Neuronal stem cell (in vitro differentiated cells): ENCODE results near the gene NCAN.
"Not testable (repeated sequence)": the region's sequence is repeated elsewhere in the genome, so short reads cannot be mapped to it uniquely, and the experiment has no call there.

ENCODE experiments used
- DNase-seq: peaks from one replicate; pipeline ENCODE4 v3.0.0-alpha.2; 2013; ENCODE audit warnings: low spot score
- H2AFZ ChIP-seq: one replicate; pipeline ENCODE4 v1.6.1; 2013; ENCODE audit warnings: mild to moderate bottlenecking, low read length, inconsistent platforms
- H2AK5ac ChIP-seq: 2 replicates; pipeline ENCODE4 v1.6.1; 2013; ENCODE audit warnings: low read depth, mild to moderate bottlenecking, inconsistent platforms, low read length, moderate library complexity, mixed read lengths
- H2BK120ac ChIP-seq: 2 replicates; pipeline ENCODE4 v1.6.1; 2013; ENCODE audit warnings: low read depth, mild to moderate bottlenecking, inconsistent platforms, low read length, moderate library complexity, mixed read lengths
- H2BK12ac ChIP-seq: one replicate; pipeline ENCODE4 v1.6.1; 2013; ENCODE audit warnings: low read length, inconsistent platforms
- H2BK15ac ChIP-seq: 2 replicates; pipeline ENCODE4 v1.6.1; 2013; ENCODE audit warnings: mild to moderate bottlenecking, low read length, inconsistent platforms, mixed read lengths
- H2BK5ac ChIP-seq: one replicate; pipeline ENCODE4 v1.6.1; 2013; ENCODE audit warnings: inconsistent platforms, mild to moderate bottlenecking, low read length, moderate library complexity
- H3K14ac ChIP-seq: one replicate; pipeline ENCODE4 v1.6.1; 2013; ENCODE audit warnings: low read length, inconsistent platforms
- H3K18ac ChIP-seq: 2 replicates; pipeline ENCODE4 v1.6.1; 2013; ENCODE audit warnings: low read length, inconsistent platforms
- H3K23ac ChIP-seq: 2 replicates; pipeline ENCODE4 v1.6.1; 2013; ENCODE audit warnings: low read depth, mild to moderate bottlenecking, mixed read lengths, low read length, inconsistent platforms; ENCODE audit not compliant: poor library complexity
- H3K27ac ChIP-seq: replicated peaks from 3 replicates; pipeline ENCODE4 v1.5.1; 2013; ENCODE audit warnings: low read length, inconsistent platforms
- H3K27me3 ChIP-seq, 3 experiments: 2 replicates each; pipeline ENCODE4 v1.6.1; 2013; ENCODE audit warnings: low read length in 3 of 3, mild to moderate bottlenecking in 2 of 3, inconsistent platforms in 1 of 3, low read depth in 1 of 3, mixed read lengths in 1 of 3, moderate library complexity in 1 of 3; ENCODE audit not compliant: control insufficient read depth in 3 of 3, insufficient read depth in 3 of 3
- H3K36me3 ChIP-seq, 2 donors: replicated peaks in 1 of 2; 2 replicates each; pipeline ENCODE4 v1.6.1; 2013; ENCODE audit warnings: low read length in 2 of 2; ENCODE audit not compliant: control insufficient read depth in 2 of 2, insufficient read depth in 2 of 2
- H3K4ac ChIP-seq: 2 replicates; pipeline ENCODE4 v1.6.1; 2013; ENCODE audit warnings: inconsistent platforms, mild to moderate bottlenecking, low read length, moderate library complexity
- H3K4me1 ChIP-seq, 2 donors: 1 replicate in 1 of 2; 2 replicates in 1 of 2; pipeline ENCODE4 v1.6.1; 2013; ENCODE audit warnings: low read length in 2 of 2, low read depth in 1 of 2; ENCODE audit not compliant: control insufficient read depth in 2 of 2, insufficient read depth in 1 of 2
- H3K4me2 ChIP-seq: one replicate; pipeline ENCODE4 v1.6.1; 2013; ENCODE audit warnings: mild to moderate bottlenecking, low read length, inconsistent platforms; ENCODE audit not compliant: insufficient read depth, poor library complexity, severe bottlenecking
- H3K4me3 ChIP-seq, 2 donors: 2 replicates each; pipeline ENCODE4 v1.5.1; 2013; ENCODE audit warnings: low read length in 2 of 2, mild to moderate bottlenecking in 2 of 2, inconsistent platforms in 1 of 2, moderate library complexity in 1 of 2
- H3K79me1 ChIP-seq: one replicate; pipeline ENCODE4 v1.6.1; 2013; ENCODE audit warnings: low read depth, mild to moderate bottlenecking, inconsistent platforms, low read length, moderate library complexity
- H3K9ac ChIP-seq: one replicate; pipeline ENCODE4 v1.6.1; 2013; ENCODE audit warnings: mild to moderate bottlenecking, low read depth, low read length, inconsistent platforms; ENCODE audit not compliant: poor library complexity
- H3K9me3 ChIP-seq, 2 donors: replicated peaks in 1 of 2; 2 replicates each; pipeline versions ENCODE3 to v1.6.1; 2013; ENCODE audit warnings: low read length in 2 of 2, mild to moderate bottlenecking in 2 of 2, inconsistent platforms in 1 of 2, low read depth in 1 of 2, mixed read lengths in 1 of 2, moderate library complexity in 1 of 2; ENCODE audit not compliant: control insufficient read depth in 2 of 2, insufficient read depth in 1 of 2
- H4K8ac ChIP-seq: one replicate; pipeline ENCODE4 v1.6.1; 2013; ENCODE audit warnings: low read depth, mild to moderate bottlenecking, inconsistent platforms, low read length, moderate library complexity
- H4K91ac ChIP-seq: one replicate; pipeline ENCODE4 v1.6.1; 2013; ENCODE audit warnings: low read length, low read depth, mild to moderate bottlenecking, inconsistent platforms; ENCODE audit not compliant: poor library complexity
- WGBS, 2 donors: extraction: QIAGEN DNeasy Blood & Tissue Kit; methylation state at CpG; one replicate each; pipeline ENCODE4 v1.1.7; 2013; ENCODE audit warnings: missing lambda C conversion rate in 2 of 2, mixed read lengths in 1 of 2; ENCODE audit not compliant: insufficient read length in 2 of 2, insufficient replicate concordance in 1 of 2; ENCODE audit errors: extremely low coverage in 2 of 2; 5-methylcytosine and 5-hydroxymethylcytosine counted together

Gene NCAN

GRCh38 chr19:19218911-19219310 is 7.2 kb downstream of the NCAN start:
- H2AFZ ChIP-seq, result no peak overlapping the region
- H2BK120ac ChIP-seq, result no peak overlapping the region
- H3K9ac ChIP-seq, result no peak overlapping the region
- peak overlapping the region in 1 of 2 donors; percentile 4 for H3K4me3 ChIP-seq
- H3K9me3 ChIP-seq, result peaks cover 0 to 4% of the 10 kb centered on the region in 2 donors
- peaks cover 0 to 46% of the 10 kb centered on the region in 2 donors for H3K36me3 ChIP-seq
- peak overlapping the region; percentile 89 for H3K23ac ChIP-seq
- no peak overlapping the region for H4K8ac ChIP-seq
- no peak overlapping the region for H2BK15ac ChIP-seq
- no peak overlapping the region for H3K18ac ChIP-seq
- H3K4me1 ChIP-seq, result peaks cover 2 to 6% of the 10 kb centered on the region in 2 donors
- peaks cover 0 to 9% (median 0%) of the 10 kb centered on the region in 3 experiments for H3K27me3 ChIP-seq
- H3K79me1 ChIP-seq, result no peaks in the 10 kb centered on the region
- H3K4me2 ChIP-seq, result no peak overlapping the region
- DNase-seq, result no peak
- H2AK5ac ChIP-seq, result peak overlapping the region; percentile 10
- H3K4ac ChIP-seq, result no peak overlapping the region
- H4K91ac ChIP-seq, result no peak overlapping the region
- H2BK12ac ChIP-seq, result no peak overlapping the region
- no peak overlapping the region for H3K14ac ChIP-seq
- H3K27ac ChIP-seq, result no peak overlapping the region
- H2BK5ac ChIP-seq, result no peak overlapping the region
- WGBS, 2 donors, result no CpG with 5 or more reads among the region's 21 CpGs

GRCh38 chr19:19221000-19221399 is 9.2 kb downstream of the NCAN start:
- not testable (repeated sequence) for H2BK15ac ChIP-seq, H3K4me3 ChIP-seq, H3K9ac ChIP-seq, H2BK120ac ChIP-seq, H2BK12ac ChIP-seq, H3K9me3 ChIP-seq, H3K14ac ChIP-seq, H3K4me1 ChIP-seq, H2BK5ac ChIP-seq, H3K4ac ChIP-seq, H2AFZ ChIP-seq, H3K23ac ChIP-seq, H4K91ac ChIP-seq, H3K27ac ChIP-seq, H3K18ac ChIP-seq, H3K4me2 ChIP-seq, H2AK5ac ChIP-seq, DNase-seq, H3K79me1 ChIP-seq, H4K8ac ChIP-seq
- H3K36me3 ChIP-seq, result peaks cover 0 to 58% of the 10 kb centered on the region in 2 donors
- WGBS, 2 donors, result no CpG with 5 or more reads among the region's 8 CpGs
- peaks cover 0 to 16% (median 0%) of the 10 kb centered on the region in 3 experiments for H3K27me3 ChIP-seq

- no CpG with 5 or more reads among the region's 5 CpGs for WGBS, 2 donors
- Histone ChIP-seq H3K4me1 (peaks cover 0 to 1% of the 10 kb centered on the region in 2 donors), H2BK120ac (no peak overlapping the region), H3K36me3 (peaks cover 0 to 73% of the 10 kb centered on the region in 2 donors), H2AK5ac (no peak overlapping the region), H3K9me3 (peaks cover 0 to 7% of the 10 kb centered on the region in 2 donors), H3K9ac (no peak overlapping the region), H3K79me1 (peaks cover 6% of the 10 kb centered on the region), H3K4me2 (no peak overlapping the region), H3K14ac (no peak overlapping the region), H3K27me3 (peaks cover 0 to 16% (median 0%) of the 10 kb centered on the region in 3 experiments), H4K91ac (no peak overlapping the region), H2BK12ac (no peak overlapping the region), H3K18ac (no peak overlapping the region), H3K27ac (no peak overlapping the region), H2AFZ (no peak overlapping the region), H2BK15ac (no peak overlapping the region), H4K8ac (no peak overlapping the region), H3K23ac (no peak overlapping the region), H2BK5ac (no peak overlapping the region), H3K4me3 (no peak overlapping the region), H3K4ac (no peak overlapping the region)
- no peak for DNase-seq
These were observed 11.3 kb downstream of the NCAN start for GRCh38 chr19:19223060-19223459.

GRCh38 chr19:19223636-19224035 is 11.9 kb downstream of the NCAN start:
- Histone ChIP-seq H3K9me3 (peaks cover 0 to 7% of the 10 kb centered on the region in 2 donors), H3K36me3 (peaks cover 0 to 76% of the 10 kb centered on the region in 2 donors), H2AK5ac (no peak overlapping the region)

More at GRCh38 chr19:19223636-19224035, 11.9 kb downstream of the NCAN start:
- no CpG with 5 or more reads among the region's 6 CpGs for WGBS, 2 donors
- Histone ChIP-seq H3K27ac (no peak overlapping the region), H3K4me2 (no peak overlapping the region), H3K4me3 (no peak overlapping the region), H4K8ac (no peak overlapping the region), H2BK5ac (no peak overlapping the region), H3K4me1 (peaks cover 0 to 1% of the 10 kb centered on the region in 2 donors), H3K79me1 (peaks cover 6% of the 10 kb centered on the region), H2BK12ac (no peak overlapping the region), H2AFZ (no peak overlapping the region), H2BK120ac (no peak overlapping the region), H2BK15ac (no peak overlapping the region), H3K23ac (no peak overlapping the region), H3K9ac (no peak overlapping the region), H3K27me3 (peaks cover 0 to 16% (median 0%) of the 10 kb centered on the region in 3 experiments), H3K4ac (no peak overlapping the region), H3K18ac (no peak overlapping the region), H4K91ac (no peak overlapping the region), H3K14ac (no peak overlapping the region)
- no peak for DNase-seq
